Breast epithelium (tissue), 4 donors: ENCODE data around the gene HAGHL. TPM values are rescaled to one million over a fixed set of nuclear protein-coding genes. Genes with fewer than 3 reads are reported as not detected.

ENCODE experiments used
- DNase-seq, 2 donors: peaks; one replicate each; pipeline ENCODE4 v3.0.0-alpha.2; 2019; ENCODE audit warnings: low spot score in 2 of 2
- H3K27ac ChIP-seq, 2 donors: fragments of 200-600 bp; sonication (generic) in 1 of 2; one replicate each; pipeline ENCODE4 v1.5.1; 2016 to 2019; ENCODE audit warnings: mild to moderate bottlenecking in 1 of 2
- H3K27me3 ChIP-seq, 2 donors: fragments of 200-600 bp; sonication (generic) in 1 of 2; one replicate each; pipeline versions ENCODE4 v1.5.1 to v1.6.0; 2017 to 2019; ENCODE audit warnings: control low read depth in 1 of 2, mild to moderate bottlenecking in 1 of 2
- H3K36me3 ChIP-seq: fragments of 200-600 bp; one replicate; pipeline ENCODE4 v1.5.1; 2019
- H3K4me1 ChIP-seq, 2 donors: fragments of 200-600 bp; sonication (generic); one replicate each; pipeline ENCODE4 v1.5.1; 2016 to 2019; ENCODE audit warnings: control low read depth in 1 of 2
- H3K4me3 ChIP-seq, 3 donors: fragments of 200-600 bp; sonication (generic); 1 replicate in 2 of 3; 2 replicates in 1 of 3; pipeline ENCODE4 v1.5.1; 2016 to 2019; ENCODE audit warnings: mild to moderate bottlenecking in 3 of 3, moderate library complexity in 2 of 3
- H3K9me3 ChIP-seq, 2 donors: fragments of 200-600 bp; sonication (generic) in 1 of 2; one replicate each; pipeline ENCODE4 v1.5.1; 2016 to 2019; ENCODE audit warnings: control low read depth in 1 of 2
- CTCF ChIP-seq, 3 donors: fragments of 450-650 bp; IDR thresholded peaks; one replicate each; pipeline ENCODE4 v1.5.1; 2016 to 2017; ENCODE audit warnings: antibody characterized with exemption in 3 of 3, mild to moderate bottlenecking in 3 of 3, moderate library complexity in 3 of 3
- POLR2A ChIP-seq: fragments of 450-650 bp; IDR thresholded peaks from one replicate; pipeline ENCODE4 v1.6.1; 2016; ENCODE audit warnings: antibody characterized with exemption, mild to moderate bottlenecking, moderate library complexity
- POLR2AphosphoS5 ChIP-seq, 3 donors: sonication (generic); formaldehyde crosslinking; IDR thresholded peaks; one replicate each; pipeline ENCODE4 v1.6.1; 2017; ENCODE audit warnings: antibody characterized with exemption in 3 of 3
- intact Hi-C: fragments of 100-400 bp; cut with DNase I; formaldehyde crosslinking; loops from one replicate; pipeline ENCODE4 v1.15.1; 2023; ENCODE audit warnings: low total_unique reads
- total RNA-seq, 3 donors: library from RNA; depleted of rRNA; stranded (reverse); fragments of >200 nt; gene quantifications; one replicate each; pipeline ENCODE4 v1.1.0, GENCODE V29; 2016

Gene HAGHL
- total RNA-seq, 3 donors from 2014 or later = 4.3 to 7.5 (median 5.1) TPM

DNA sequence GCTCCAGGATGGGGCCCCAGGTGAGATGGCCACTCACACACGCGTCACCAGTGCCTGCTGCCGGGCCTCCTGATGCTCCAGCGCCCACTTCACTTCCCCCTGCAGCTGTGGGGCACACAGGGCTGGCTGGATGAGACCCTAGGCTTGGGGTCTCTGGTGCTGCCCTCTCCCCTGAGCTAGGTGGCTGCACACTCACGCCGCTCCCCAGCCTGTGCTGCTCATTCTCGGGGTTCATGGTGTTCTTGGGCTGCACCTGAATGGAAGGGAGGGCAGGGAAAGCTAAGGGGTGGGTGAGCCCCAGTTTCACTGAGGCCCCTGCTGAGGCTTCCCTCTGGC lies 1.9 kb upstream of the HAGHL start:
- no peak for DNase-seq
- intact Hi-C loops = no loop called here
- no peak overlapping the region for H3K4me3 ChIP-seq
- no peak for TF ChIP-seq CTCF (IDR thresholded peaks at IDR 0.05)
- no peak for TF ChIP-seq POLR2AphosphoS5 (IDR thresholded peaks at IDR 0.05)
- TF ChIP-seq POLR2A = no peak
- H3K9me3 ChIP-seq = no peaks in the 10 kb centered on the region
- no peak overlapping the region for H3K27ac ChIP-seq
- H3K4me1 ChIP-seq = peaks cover 9 to 27% of the 10 kb centered on the region in 2 donors
- no peaks in the 10 kb centered on the region for H3K36me3 ChIP-seq
- no peaks in the 10 kb centered on the region for H3K27me3 ChIP-seq

- Histone ChIP-seq H3K36me3 (no peaks in the 10 kb centered on the region), H3K27ac (no peak overlapping the region), H3K9me3 (no peaks in the 10 kb centered on the region), H3K27me3 (no peaks in the 10 kb centered on the region), H3K4me1 (peaks cover 7 to 22% of the 10 kb centered on the region in 2 donors), H3K4me3 (no peak overlapping the region)
- intact Hi-C loops = no loop called here
- DNase-seq = no peak
- TF ChIP-seq POLR2AphosphoS5 (IDR thresholded peaks at IDR 0.05) = no peak
- TF ChIP-seq CTCF (IDR thresholded peaks at IDR 0.05) = no peak
- TF ChIP-seq POLR2A = no peak
Observed at GRCh38 chr16:725463-726187, 1.3 kb upstream of the HAGHL start.

- Histone ChIP-seq H3K9me3 (no peaks in the 10 kb centered on the region), H3K27me3 (no peaks in the 10 kb centered on the region), H3K4me1 (peaks cover 7 to 22% of the 10 kb centered on the region in 2 donors), H3K27ac (no peak overlapping the region), H3K36me3 (no peaks in the 10 kb centered on the region), H3K4me3 (peak overlapping the region in 1 of 3 donors; percentile 77)
- TF ChIP-seq POLR2A (no peak), CTCF (IDR thresholded peaks at IDR 0.05) (no peak), POLR2AphosphoS5 (IDR thresholded peaks at IDR 0.05) (no peak)
- intact Hi-C loops = no loop called here
- DNase-seq = no peak
Observed at GRCh38 chr16:726188-726437, 793 bp upstream of the HAGHL start.

DNA sequence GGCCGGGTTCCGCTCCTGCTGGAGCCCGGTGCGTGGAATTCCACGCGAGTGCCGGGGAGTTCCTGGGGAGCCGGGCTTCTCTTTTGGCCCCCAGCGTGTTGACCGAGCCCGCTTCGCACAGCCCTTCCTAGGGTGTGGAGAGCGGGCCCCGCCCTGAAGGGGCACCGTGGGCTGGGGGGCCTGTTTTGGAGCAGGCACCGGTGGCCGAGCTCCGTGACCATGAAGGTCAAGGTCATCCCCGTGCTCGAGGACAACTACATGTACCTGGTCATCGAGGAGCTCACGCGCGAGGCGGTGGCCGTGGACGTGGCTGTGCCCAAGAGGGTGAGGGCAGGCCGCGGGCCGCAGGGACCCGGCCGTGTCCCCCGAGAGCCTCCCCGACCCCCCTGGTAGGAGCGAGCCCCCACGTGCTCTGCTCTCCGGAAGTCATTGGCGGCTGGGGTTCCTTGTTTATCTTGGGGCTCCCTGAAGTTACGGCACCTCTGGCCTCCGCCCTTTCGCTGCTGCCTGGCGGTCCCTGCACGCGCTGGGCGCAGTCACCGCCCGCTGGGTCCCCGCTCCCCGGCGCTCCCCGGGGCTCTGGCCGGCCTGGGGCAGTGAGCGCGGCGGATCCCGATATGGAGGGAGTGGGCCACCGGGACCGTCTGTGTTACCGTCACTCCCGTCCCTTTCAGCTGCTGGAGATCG lies 528 bp downstream of the HAGHL start:
- H3K9me3 ChIP-seq = no peaks in the 10 kb centered on the region
- peaks cover 0 to 16% of the 10 kb centered on the region in 2 donors for H3K4me1 ChIP-seq
- DNase-seq = no peak
- intact Hi-C loops = no loop called here
- TF ChIP-seq CTCF (IDR thresholded peaks at IDR 0.05) (no peak), POLR2A (no peak), POLR2AphosphoS5 (IDR thresholded peaks at IDR 0.05) (no peak)
- H3K27ac ChIP-seq = peak overlapping the region in 1 of 2 donors; percentile 40
- H3K27me3 ChIP-seq = no peaks in the 10 kb centered on the region
- H3K36me3 ChIP-seq = no peaks in the 10 kb centered on the region
- H3K4me3 ChIP-seq = peak overlapping the region; percentile 40 to 77 (median 61)

DNA sequence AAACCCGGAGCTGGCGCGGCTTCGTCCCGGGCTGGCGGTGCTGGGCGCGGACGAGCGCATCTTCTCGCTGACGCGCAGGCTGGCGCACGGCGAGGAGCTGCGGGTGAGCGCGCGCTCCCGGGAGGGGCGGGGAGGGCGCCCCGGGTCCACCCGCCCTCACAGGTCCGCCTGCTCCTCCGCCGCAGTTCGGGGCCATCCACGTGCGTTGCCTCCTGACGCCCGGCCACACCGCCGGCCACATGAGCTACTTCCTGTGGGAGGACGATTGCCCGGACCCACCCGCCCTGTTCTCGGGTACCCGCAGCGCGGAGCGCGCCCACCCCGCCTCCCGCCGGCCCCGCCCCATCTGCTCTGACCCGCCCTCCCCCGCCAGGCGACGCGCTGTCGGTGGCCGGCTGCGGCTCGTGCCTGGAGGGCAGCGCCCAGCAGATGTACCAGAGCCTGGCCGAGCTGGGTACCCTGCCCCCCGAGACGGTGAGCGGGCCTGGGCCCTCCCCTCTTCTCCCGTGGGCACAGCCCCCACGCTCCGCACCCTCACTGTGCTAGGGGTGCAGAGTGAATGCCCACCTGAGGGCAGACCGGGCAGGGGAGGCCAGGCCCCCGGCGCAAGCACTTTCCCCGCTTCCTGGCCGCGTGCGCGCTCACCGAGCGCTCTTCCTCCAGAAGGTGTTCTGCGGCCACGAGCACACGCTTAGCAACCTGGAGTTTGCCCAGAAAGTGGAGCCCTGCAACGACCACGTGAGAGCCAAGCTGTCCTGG lies 1.4 kb downstream of the HAGHL start:
- H3K4me3 ChIP-seq = peak overlapping the region; percentile 40 to 77 (median 61)
- H3K27me3 ChIP-seq = no peaks in the 10 kb centered on the region
- no peaks in the 10 kb centered on the region for H3K36me3 ChIP-seq
- peak in 1 of 2 donors; percentile 48 for DNase-seq
- H3K4me1 ChIP-seq = peaks cover 0 to 16% of the 10 kb centered on the region in 2 donors
- intact Hi-C loops = no loop called here
- TF ChIP-seq CTCF (IDR thresholded peaks at IDR 0.05) (no peak), POLR2A (no peak), POLR2AphosphoS5 (IDR thresholded peaks at IDR 0.05) (no peak)
- peak overlapping the region in 1 of 2 donors; percentile 40 for H3K27ac ChIP-seq
- no peaks in the 10 kb centered on the region for H3K9me3 ChIP-seq
